Activated naive CD4-positive, alpha-beta T cell treated with anti-CD3 and anti-CD28 coated beads, Interleukin-2, amount 10 ng/mL, durations not matched to agents 5 hours and 36 hours (primary cell): ENCODE measurements around the gene VPS51. TPM values are rescaled to one million over a fixed set of nuclear protein-coding genes. Genes with fewer than 3 reads are reported as not detected.

ENCODE experiments used
- microRNA-seq: library from miRNA; unstranded; fragments of <30 nt; microRNA quantifications from one replicate; pipeline ENCODE4 v1.2.0, GENCODE V29; 2022; ENCODE audit warnings: borderline microRNAs expressed, borderline replicate concordance
- total RNA-seq, 2 experiments: library from RNA; stranded (reverse); gene quantifications; one replicate each; pipeline ENCODE4 v1.2.3, GENCODE V29; 2021

Gene VPS51
- total RNA-seq, result 100 to 1,000 TPM; 167 to 172 TPM

DNA sequence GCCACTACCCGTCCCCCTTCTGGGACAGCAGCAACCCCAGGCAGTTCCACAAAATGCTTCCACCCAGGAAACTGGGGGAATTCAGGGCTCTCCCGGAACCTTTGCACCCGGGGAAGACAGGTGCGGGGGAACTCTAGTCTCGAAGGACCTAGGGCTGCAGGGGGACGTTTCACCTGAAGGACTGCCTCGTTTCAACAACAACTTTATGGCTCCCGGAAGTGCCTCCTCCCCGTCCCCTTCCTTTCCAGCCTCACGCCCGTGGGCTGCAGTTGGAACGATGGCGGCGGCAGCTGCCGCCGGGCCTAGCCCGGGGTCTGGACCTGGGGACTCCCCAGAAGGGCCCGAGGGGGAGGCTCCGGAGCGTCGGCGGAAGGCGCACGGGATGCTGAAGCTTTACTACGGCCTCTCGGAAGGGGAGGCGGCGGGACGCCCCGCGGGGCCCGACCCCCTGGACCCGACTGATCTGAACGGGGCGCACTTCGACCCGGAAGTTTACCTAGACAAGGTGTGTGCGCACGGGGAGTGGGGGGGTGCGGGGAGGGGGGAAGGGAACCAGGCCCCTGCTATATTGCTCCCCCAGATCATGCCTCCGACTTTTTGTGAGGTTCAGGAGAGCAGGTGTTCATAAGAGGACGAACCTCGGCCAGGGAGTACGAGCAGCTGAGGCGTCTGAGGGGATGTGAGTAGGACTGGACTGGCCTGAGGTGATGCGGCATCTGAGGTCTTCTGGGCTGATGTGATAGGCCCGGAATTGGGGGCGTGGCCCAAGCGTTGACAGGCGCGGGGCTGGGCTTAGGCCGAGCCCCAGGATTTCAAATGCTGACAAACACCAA lies at the start of gene VPS51:
TSS of gene VPS51 (plus strand) at position 241 of the 833 bp plus-strand sequence. CDS start at position 278, 37 bp downstream.

DNA sequence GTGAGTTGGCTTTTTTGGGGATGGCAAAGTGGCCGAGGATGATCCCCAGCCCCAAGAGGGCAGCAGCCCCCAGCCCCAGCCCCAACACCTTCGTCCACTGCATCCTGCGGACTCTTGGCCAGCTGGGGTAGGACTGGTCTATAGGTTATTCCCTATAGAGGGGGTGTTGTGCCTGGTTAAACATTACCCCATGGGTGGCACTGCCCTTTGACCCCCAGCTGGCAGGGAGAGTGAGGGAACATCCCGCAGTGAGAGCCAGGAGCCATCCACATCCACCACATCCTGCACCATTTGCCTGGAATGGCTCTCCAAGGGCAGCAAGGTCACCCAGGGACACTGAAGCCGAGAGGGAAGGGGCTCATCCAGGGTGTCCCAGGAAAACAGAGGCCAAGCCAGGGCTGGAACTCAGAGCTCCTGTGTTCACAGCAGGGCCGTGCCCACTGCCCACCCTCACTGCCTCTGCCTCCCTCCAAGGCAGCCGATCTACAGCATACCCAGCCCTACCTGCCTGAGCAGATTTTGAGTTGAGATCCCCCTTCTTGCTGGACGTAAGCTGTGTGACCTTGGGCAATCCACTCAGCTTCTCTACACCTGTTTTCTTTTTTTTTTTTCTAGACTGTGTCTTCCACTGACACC lies 37.5 kb upstream of the VPS51 start, which contains the start of gene NAALADL1:
TSS of gene NAALADL1 (minus strand) at position 135 of the 636 bp plus-strand sequence. CDS start at position 103, 32 bp downstream.

DNA sequence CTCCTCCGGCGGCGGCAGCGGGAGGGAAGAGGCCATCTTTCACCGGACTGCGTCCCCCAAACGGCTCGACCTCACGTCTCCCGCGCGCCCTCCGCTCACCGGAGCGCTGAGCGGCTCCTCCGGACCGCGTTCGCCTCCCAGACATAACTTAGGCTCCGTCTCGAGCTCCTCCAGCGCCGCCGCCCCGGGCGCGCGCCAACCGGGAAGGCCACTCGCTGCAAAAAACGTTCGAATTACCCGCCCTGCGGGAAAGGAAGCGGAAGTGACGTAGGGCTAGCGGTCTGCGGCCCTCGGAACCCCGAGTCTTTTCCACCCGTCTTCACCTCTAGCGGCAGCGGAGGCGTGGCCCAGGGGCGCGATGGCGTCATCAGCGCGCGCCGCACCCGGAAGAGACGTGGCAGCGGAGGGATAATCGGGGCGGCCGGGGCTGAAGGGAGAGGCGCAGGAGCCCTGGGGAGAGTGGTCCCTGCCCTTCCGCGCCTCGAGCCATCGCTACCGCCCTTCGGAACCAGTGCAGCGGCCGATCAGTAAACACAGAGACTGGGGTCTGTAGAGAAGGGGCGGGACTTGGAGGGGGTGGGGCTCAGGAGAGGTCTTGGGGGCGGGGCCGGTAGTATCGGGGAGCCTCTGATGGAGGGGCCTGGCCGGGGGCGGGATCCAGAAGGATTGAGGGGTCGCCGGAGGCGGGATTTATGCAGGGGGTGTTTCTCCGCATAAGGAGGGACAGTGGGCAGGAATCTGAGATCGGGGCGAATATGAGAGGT lies 12.0 kb upstream of the VPS51 start, which contains the start of the genes CDCA5 and ZFPL1:
TSS of gene CDCA5 (minus strand) at position 207 of the 764 bp plus-strand sequence. CDS start at position 145, 62 bp downstream.
TSS of gene ZFPL1 (plus strand) at position 389 of the 764 bp plus-strand sequence. CDS start 477 bp downstream, outside the sequence.

DNA sequence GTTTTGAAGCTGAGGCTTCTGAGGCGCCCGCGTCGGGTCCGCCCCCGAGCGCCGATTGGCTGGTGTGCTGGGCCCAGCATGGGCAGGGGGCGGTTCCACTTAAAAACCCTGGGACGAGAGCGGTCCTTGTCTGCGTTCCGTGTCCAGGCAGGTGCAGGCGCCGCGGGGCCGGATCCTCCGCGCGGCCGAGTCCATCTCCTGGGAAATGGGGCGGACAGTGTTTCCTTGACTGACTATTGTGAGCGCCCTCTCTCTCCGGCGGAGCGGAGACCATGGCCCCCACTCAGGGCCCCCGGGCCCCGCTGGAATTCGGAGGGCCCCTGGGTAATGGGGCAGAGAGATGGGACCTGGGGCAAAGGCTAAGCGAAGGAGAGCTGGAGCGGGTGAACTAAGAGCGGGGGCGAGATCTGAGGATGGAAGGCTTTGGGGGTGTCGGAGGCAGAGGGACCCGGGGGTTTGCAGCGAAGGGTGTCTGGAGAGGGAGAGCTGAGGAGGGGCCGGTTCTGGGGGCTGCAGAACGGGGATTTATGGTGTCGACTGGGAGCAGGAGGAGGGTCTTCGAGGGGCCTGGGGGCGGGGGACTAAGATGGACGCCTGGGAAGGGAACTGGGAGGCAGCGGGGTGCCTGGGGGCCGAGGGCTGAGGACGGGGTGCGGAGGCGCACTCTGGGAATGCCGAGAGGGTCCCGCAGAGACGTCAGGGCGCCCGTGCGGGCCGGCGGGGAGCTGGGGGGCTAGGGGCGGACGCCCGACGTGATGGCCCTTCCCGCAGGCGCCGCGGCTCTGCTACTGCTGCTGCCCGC lies 15.9 kb downstream of the VPS51 start, which contains the start of gene TM7SF2:
TSS of gene TM7SF2 (plus strand) at position 129 of the 802 bp plus-strand sequence. CDS start at position 273, 144 bp downstream.

DNA sequence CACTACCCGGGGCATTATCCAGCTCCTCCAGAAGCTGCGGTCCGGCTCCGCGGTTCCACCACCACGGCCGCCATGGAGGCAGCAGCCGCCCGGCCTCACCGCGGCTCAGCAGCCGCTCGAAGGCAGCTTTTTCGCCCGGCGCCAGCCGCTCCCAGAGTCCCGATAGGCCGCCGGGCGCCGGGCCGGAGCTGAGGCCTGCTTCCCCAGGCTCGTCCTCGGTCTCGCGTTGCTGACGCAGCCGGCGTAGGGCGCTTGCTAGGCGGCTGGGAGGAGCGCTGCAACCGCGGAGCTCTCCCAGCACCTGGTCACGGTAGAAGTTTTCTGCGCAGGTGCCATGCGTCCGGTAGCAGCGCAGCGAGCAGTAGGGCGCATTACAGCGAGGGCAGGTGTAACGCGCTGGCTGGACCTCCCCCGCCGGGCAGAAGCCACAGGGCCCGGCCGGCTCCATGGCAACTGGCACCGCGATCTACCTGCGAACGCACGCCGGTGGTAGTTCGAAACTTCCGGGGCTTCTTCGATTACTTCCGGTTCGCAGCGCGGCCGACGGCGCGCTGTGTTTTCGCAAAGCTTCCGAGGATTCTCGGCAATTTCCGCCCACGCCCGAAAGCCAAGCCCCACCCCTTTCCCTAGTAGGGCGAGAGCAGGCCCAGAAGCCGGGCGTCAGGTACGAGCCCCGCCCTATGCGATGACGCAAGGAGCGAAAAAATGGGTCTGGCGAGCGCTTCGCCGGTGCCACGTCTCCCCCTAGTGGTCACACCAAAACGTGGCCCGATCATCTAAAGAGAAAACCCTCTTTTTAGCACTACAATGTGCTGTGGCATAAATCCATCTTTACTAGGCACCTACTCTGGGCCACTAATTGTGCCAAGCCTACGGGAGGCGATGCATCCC lies 21.4 kb downstream of the VPS51 start, which contains the start of gene ZNHIT2:
TSS of gene ZNHIT2 (minus strand) at position 496 of the 891 bp plus-strand sequence. CDS start at position 448, 48 bp downstream.

DNA sequence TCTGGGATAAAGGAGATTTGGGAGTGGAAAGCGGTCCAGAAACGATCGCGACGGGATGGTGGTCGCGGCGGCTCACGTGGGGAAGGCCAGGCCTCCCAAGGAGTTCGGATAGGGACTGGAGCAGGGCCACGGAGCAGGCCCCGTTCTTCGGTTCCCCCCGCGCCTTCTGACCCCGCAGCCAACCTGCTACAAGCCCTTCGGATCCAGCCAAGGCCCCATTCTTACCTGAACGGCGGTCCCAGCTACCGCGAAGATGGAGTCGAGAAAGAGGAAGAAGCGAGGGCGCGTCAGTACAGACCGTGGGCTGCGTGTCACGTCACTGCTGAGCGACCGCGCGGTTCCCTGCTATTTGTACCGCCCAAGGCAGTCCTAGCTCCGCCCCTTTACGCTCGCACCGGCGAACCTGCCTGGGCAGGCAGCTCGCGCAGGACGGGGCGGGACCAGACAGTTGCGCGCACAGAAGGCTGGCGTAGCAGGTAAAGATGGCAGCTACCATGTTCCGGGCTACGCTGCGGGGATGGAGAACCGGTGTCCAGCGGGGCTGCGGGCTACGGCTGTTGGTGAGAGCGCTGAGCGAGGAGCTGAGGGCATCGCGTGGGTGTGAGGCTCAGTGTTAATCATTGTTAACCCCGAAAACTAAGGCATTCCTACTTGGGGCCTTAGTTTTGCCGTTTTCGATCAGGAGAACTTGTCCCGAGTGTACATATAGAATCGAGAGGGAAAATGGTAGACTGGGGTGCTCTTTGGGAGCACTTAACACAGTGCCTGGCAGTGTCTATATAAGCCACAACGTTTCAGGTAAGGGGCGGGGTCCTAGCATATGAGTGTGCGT lies 26.1 kb downstream of the VPS51 start, which contains the start of the genes FAU and MRPL49:
TSS of gene FAU (minus strand) at position 270 of the 832 bp plus-strand sequence. CDS start 321 bp downstream, outside the sequence.
TSS of gene MRPL49 (plus strand) at position 457 of the 832 bp plus-strand sequence. CDS start at position 483, 26 bp downstream.

DNA sequence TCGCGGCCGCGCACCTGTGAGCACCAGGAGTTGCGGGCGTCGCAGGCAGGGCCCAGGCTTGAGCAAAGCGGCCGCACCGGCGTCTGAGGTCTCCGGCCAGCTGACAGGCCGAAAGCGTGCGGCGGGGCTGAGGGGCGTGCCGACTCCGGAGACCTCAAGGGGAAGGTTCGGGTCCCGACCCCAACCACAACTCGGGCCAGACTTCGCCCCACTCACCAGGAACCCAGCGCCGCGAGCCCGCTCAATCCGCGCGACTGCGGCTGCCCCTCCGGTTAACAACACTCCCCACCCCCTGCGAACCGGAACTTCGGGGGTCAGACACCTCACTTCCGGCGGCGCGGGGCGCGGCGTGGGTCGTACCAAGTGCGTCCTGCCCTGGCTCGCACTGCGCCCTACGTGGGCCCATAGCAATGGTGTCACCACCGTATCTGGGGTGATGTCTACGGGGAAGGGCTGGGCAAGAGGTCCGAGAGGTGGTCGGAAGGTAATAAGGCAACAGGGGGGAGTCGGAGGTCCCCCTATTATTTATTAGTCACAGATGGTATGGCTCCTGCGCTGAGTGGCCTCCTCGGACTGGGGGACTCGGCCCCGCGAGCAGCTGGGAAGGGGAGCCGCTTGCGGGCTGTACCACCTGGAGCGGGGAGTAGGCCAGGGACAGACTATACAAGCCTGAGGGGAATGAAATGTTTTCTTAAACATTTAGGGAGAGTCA lies 38.4 kb downstream of the VPS51 start, which contains the start of gene SYVN1:
TSS of gene SYVN1 (minus strand) at position 280 of the 712 bp plus-strand sequence. CDS start 918 bp downstream, outside the sequence.

Small RNAs within 50 kb of the gene (microRNA-seq; reads per million reads assigned to microRNA genes)
- gene MIR6751, result not detected

Other genes with a start within 250 kb of the VPS51 start
- 100 to 1,000 TPM; 114 to 120 TPM for gene EHD1, start 217.6 kb upstream of the VPS51 start, total RNA-seq
- gene ATG2A, start 179.0 kb upstream of the VPS51 start, total RNA-seq, result 10 to 100 TPM; 31.0 to 32.6 TPM
- gene PPP2R5B, start 171.5 kb upstream of the VPS51 start, total RNA-seq, result 10 to 100 TPM; 19.8 to 20.3 TPM
- not detected for gene GPHA2, start 160.3 kb upstream of the VPS51 start, total RNA-seq
- under 1 TPM; 0.20 to 0.36 TPM for gene MAJIN, start 124.1 kb upstream of the VPS51 start, total RNA-seq
- gene BATF2, start 99.2 kb upstream of the VPS51 start, total RNA-seq, result under 1 TPM in 1 of 2 experiments, not detected in 1; 0.19 TPM
- gene ARL2, start 82.1 kb upstream of the VPS51 start, total RNA-seq, result 10 to 100 TPM; 49.1 to 54.1 TPM
- gene SNX15, start 68.8 kb upstream of the VPS51 start, total RNA-seq, result 10 to 100 TPM; 25.9 to 27.5 TPM
- gene SAC3D1, start 55.0 kb upstream of the VPS51 start, total RNA-seq, result 10 to 100 TPM; 29.0 to 29.6 TPM
- 10 to 100 TPM; 11.8 to 12.4 TPM for gene NAALADL1, start 37.7 kb upstream of the VPS51 start, total RNA-seq
- 10 to 100 TPM; 72.9 to 77.5 TPM for gene CDCA5, start 12.2 kb upstream of the VPS51 start, total RNA-seq
- gene ZFPL1, start 12.0 kb upstream of the VPS51 start, total RNA-seq, result 10 to 100 TPM; 26.6 to 27.5 TPM
- 10 to 100 TPM; 27.8 to 28.5 TPM for gene TM7SF2, start 15.7 kb downstream of the VPS51 start, total RNA-seq
- 1 to 10 TPM; 7.7 to 9.4 TPM for gene ZNHIT2, start 21.5 kb downstream of the VPS51 start, total RNA-seq
- gene FAU, start 25.9 kb downstream of the VPS51 start, total RNA-seq, result 1,000 to 10,000 TPM; 1,282 to 1,325 TPM
- 10 to 100 TPM; 40.9 to 42.2 TPM for gene MRPL49, start 26.1 kb downstream of the VPS51 start, total RNA-seq
- gene SYVN1, start 38.3 kb downstream of the VPS51 start, total RNA-seq, result 10 to 100 TPM; 39.2 to 43.4 TPM
- gene SPDYC, start 74.0 kb downstream of the VPS51 start, total RNA-seq, result not detected
- gene CAPN1, start 85.7 kb downstream of the VPS51 start, total RNA-seq, result 100 to 1,000 TPM; 161 to 168 TPM
- 10 to 100 TPM; 35.9 to 37.6 TPM for gene POLA2, start 165.7 kb downstream of the VPS51 start, total RNA-seq
- under 1 TPM in 1 of 2 experiments, not detected in 1; 0.48 TPM for gene CDC42EP2, start 218.7 kb downstream of the VPS51 start, total RNA-seq
- gene DPF2, start 237.6 kb downstream of the VPS51 start, total RNA-seq, result 10 to 100 TPM; 61.1 to 61.9 TPM